HG02981 (cell line): ENCODE measurements around the gene CDC73.
"Not testable (repeated sequence)": the region's sequence is repeated elsewhere in the genome, so short reads cannot be mapped to it uniquely, and the experiment has no call there.

Experiments used
- ATAC-seq: cut with Tn5 transposase; IDR thresholded peaks from one replicate; pipeline ENCODE4 v1.9.1; 2021; ENCODE audit warnings: mild to moderate bottlenecking, moderate library complexity; ENCODE audit not compliant: unreplicated experiment

The CDC73 gene

DNA sequence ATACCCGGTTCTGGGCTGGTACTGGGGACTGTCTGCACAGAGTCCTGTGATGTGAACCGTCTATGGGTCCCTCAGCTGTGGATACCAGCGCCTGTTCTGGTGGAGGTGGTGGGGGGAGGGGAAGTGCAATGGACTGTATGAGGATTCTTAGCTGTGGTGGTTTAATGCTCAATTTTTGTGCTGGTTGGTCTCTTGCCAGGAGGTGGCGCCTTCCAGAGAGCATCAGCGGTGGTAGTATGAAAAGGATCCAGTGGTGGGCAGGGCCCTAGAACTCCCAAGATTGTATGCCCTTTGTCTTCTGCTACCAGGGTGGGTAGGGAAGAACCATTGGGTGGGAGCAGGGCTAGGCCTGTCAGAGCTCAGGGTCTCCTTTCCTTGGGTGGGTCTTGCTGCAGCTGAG lies 153.9 kb downstream of the CDC73 start:
- ATAC-seq, result no peak

DNA sequence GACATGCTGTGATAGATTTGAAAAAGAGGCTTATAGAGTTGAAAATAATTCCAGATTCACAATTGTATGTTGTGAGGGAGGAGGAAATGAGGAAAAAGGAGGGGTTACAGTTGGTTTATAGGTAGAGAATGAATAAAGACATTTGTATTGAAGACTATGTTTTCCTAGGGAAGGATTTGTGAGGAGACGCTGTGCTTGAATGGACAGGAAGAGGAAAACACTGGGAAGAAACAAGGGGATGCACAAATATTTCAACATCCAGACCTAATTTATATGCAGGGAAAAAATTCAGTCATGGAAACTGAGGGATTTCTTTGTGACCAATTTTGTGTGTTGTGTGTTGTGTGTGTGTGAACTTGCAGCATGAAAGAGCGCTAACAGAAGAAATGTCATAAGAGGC lies 157.1 kb downstream of the CDC73 start:
- ATAC-seq, result no peak

DNA sequence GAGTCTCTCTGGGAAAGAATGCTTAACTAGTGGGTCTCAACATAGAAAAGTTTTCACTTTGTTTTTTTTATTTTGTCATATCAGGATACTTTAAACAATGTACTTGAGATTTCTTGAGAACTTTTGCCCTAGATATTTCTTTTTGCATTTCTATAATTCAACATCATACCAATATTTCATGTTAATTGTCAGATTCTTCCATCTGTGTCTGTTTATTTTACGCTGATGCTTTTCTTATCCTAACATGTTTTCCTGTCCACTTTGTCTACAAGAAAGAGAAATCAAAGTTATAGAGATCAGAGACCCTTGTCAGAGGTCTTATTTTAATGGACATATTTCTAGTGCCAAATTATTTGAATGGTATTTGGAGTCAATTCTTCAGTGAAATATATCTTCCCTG lies 160.1 kb downstream of the CDC73 start:
- no peak for ATAC-seq

DNA sequence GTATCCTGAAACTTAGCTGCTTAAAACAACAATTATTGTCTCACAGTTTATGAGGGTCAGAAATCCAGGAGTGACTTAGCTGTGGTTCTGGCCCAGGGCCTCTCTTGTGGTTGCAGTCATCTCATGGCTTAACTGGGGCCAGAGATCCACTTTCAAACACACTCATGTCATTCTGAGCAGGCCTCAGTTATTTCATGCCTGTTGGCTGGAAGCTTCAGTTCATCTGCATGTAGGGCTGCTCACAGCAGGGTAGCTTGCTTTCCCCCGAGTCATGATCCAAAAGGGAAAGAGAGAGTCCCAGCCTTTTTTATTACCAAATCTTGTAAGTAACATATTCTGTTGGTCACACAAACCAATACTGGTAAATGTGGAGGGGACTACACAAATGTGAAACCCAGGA lies 161.2 kb downstream of the CDC73 start:
- ATAC-seq, result no peak

DNA sequence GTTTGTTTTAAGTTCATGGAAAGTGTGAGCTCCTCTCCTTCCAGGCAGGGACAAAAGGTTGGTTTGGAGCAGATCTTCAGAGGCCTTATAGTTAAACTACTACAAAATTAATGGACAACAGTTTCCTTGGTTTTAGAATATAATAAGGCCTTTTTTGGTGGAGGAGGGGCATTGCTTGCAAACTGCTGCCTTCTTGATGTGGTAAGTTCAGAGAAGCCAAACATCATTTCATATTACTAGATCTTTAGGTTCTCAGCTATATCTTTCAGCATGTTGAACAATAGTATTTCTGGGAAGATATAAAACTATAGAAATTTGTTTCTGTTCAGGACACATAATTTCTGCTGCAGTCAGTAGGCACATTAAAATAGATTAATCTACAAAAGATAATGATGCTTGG lies 162.4 kb downstream of the CDC73 start:
- no peak for ATAC-seq

DNA sequence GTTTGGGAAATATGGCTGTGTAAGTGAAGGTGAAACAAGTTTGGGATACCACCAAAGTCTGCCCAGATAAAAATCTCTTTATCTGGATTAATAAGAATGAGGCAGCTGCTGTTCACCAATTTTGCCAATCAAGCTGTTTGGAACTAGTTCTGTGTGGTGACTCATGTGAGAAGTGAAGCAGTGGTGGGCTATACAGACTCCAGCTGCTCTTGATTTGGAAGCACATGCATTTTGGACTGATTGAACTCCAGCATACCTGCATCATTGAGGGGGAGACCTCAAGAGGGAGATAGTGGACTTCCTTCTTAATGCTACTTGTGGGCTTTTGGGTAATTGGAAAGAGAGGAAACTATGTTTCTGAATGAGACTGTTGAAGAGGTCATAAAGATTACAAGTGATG lies 163.8 kb downstream of the CDC73 start:
- no peak for ATAC-seq

DNA sequence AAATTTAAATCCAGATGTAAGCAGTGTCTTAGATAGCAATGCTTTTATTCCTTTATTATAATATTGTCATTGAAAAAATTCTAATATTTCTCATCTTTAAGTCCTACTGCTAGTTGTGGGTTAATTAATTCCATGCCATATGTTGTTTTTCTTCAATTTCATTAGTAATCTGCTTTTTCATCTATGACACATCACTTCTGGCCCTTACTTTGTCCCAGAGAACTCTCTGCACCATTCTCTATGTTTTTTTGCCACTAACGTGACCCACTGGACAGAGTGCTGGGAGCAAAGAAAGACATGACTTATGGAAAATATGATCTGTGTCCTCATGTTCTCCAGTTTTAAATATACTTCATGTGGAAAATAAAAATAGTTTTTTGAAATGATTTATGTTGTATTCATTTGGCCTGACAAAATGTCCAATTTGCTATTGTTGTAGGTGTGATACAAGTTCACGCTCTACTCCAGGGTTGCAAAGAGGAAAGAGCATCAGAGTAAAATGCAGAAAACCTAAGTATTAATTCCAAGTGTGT lies 166.8 kb downstream of the CDC73 start:
- not testable (repeated sequence) for ATAC-seq

DNA sequence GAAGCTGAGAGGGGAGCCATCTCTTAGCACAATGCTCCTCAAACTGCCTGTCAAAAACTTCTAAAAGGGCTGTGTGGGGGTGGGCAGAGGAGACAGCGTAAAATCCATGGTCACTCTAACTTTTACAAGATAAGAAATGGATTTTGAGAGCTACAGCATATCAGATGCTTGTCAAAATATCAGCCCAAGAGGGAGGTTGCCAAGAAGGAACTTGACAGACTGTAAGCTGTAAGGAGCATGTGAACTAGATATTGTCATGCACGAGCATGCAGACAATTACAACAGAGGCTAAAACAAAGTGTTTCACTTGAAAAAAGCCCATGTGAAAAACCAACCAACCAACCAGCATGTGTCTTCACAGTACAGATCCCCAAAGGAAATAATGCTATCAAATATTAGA lies 171.9 kb downstream of the CDC73 start:
- ATAC-seq, result no peak

DNA sequence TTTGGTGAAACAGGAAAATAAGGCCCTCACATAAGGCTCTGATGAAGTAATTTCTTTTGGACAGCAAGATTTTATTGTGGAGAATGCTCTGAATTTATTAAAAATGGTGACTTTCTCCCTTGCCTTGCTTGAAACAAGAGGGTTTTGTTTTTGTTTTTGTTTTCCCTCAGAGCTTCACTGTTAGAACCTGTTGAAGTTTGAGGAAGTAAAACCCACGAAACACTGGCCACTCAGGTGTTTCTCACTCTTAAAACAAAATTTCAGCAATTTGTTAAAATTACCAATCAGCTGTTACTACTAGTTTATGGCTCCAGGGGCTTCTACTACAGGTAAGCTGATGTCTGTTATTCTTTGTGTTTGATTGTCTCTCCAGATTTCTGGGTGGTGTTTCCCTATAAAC lies 177.2 kb downstream of the CDC73 start:
- peak; percentile 53 for ATAC-seq

DNA sequence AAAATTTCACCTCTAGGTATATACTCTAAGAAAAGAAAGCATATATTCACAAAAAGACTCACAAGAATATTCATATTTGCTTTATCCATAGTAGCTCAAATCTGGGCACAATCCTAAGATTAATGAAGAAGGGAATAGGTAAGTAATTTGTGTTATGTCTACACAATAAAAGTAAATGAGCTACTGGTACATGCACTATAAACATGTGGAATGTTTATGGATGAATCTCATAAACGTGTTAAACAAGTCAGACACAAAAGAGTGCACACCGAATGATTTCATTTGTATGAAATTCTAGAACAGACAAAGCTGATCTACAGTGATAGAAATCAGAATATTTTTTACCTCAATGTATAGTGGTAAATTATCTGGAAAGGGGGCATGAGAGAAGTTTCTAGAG lies 179.9 kb downstream of the CDC73 start:
- ATAC-seq, result no peak

DNA sequence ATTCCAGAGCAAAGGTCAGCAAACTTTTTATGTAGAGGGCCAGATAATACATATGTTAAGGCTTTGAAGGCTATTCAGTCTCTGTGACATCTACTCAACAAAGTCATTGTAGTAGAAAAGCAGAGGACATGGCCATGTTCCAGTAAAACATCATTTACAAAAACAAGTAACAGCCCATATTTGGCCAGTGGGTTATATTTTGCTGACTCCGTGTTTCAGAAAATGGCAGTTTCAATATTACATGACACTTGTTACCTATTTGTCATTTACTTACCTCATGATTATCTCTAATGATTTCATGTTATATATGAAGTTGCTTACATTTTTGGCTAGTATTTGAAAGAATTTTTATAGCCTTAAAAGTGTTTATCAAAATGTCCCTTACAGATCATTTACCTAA lies 182.0 kb downstream of the CDC73 start:
- ATAC-seq, result no peak
